ENCODE measurements around the gene MED17.

MED17 gene

GRCh38 chr11:93823210-93823609 lies 39.1 kb downstream of the MED17 start:
- H3K4me3 ChIP-seq (ENCODE audit: low read depth, low read length): no peak overlapping the region
- no peak for TF ChIP-seq CTCF (IDR thresholded peaks at IDR 0.05; ENCODE audit: control insufficient read depth, extremely low read depth, insufficient read depth)
- no peak for DNase-seq (ENCODE audit: low read depth)

DNA sequence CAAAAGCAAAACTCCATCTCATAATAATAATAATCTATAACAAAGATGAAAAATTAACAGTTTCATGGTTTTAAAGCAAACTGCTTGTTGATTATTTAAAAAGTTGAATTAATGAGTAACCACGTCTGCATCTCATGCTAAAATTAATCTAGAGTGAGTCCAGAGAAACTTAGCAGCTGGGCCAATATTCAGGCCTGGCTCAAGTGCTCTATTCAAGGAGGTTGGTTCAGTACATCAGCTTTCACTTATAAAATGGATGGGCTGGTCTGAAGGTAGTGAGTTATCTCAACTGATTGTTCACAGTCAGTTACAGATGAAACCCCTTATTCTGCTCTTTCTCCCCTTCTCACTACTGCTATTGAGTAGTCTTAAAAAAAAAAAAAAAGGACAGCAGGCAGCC lies 43.3 kb downstream of the MED17 start:
- no peak overlapping the region for H3K4me3 ChIP-seq (ENCODE audit: low read depth, low read length)
- no peak for DNase-seq (ENCODE audit: low read depth)
- TF ChIP-seq CTCF (IDR thresholded peaks at IDR 0.05; ENCODE audit: control insufficient read depth, extremely low read depth, insufficient read depth): no peak

GRCh38 chr11:93829598-93829997 lies 45.5 kb downstream of the MED17 start:
- DNase-seq (ENCODE audit: low read depth): no peak
- TF ChIP-seq CTCF (IDR thresholded peaks at IDR 0.05; ENCODE audit: control insufficient read depth, extremely low read depth, insufficient read depth): no peak
- no peak overlapping the region for H3K4me3 ChIP-seq (ENCODE audit: low read depth, low read length)

GRCh38 chr11:93831343-93832127 lies 47.5 kb downstream of the MED17 start:
- no peak overlapping the region for H3K4me3 ChIP-seq (ENCODE audit: low read depth, low read length)
- no peak for TF ChIP-seq CTCF (IDR thresholded peaks at IDR 0.05; ENCODE audit: control insufficient read depth, extremely low read depth, insufficient read depth)
- DNase-seq (ENCODE audit: low read depth): no peak

DNA sequence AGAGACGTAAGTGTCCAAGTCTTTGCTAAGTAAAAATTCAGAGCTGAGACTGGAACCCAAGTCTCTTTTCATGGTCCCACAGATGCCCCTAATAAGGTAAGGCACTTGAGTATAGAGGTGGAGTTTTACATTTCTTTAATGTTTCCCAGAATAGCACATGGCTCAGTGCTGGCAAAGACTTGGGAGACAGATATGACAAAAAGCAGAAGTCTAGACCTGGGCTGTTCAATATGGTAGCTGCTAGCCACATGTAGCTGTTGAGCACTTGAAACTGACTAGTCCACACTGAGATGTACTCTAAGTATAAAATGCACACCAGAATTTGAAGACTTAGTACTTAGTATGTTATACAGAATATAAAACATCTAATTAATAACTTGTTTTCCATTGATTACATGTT lies 48.7 kb downstream of the MED17 start:
- no peak overlapping the region for H3K4me3 ChIP-seq (ENCODE audit: low read depth, low read length)
- no peak for TF ChIP-seq CTCF (IDR thresholded peaks at IDR 0.05; ENCODE audit: control insufficient read depth, extremely low read depth, insufficient read depth)
- DNase-seq (ENCODE audit: low read depth): no peak

DNA sequence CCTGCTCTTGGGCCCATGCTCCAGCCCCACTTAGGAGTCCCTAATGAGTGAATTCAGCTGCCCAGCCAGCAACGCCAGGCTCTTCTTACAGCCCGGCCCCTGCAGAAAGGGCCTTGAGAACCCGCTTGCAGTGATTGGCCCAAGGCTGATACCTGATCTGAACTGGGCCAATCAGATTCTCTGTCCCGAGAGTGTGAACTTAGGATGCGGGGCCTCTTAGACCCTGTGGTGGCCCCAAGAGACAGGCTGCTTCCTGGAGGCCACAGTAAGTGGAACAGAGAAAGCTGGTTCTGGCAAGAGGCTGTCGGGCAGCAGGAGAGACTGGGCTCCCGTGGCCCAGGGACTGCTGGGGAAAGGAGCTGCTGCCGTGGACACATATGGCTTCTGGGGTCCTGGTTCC lies 54.9 kb downstream of the MED17 start:
- DNase-seq (ENCODE audit: low read depth): no peak
- TF ChIP-seq CTCF (IDR thresholded peaks at IDR 0.05; ENCODE audit: control insufficient read depth, extremely low read depth, insufficient read depth): no peak

GRCh38 chr11:93840180-93840579 lies 56.1 kb downstream of the MED17 start:
- TF ChIP-seq CTCF (IDR thresholded peaks at IDR 0.05; ENCODE audit: control insufficient read depth, extremely low read depth, insufficient read depth): no peak
- DNase-seq (ENCODE audit: low read depth): no peak
- H3K4me3 ChIP-seq (ENCODE audit: low read depth, low read length): no peak overlapping the region

More for the DNA sequence above, 54.9 kb downstream of the MED17 start:
- H3K4me3 ChIP-seq (ENCODE audit: low read depth, low read length): no peak overlapping the region

All from LNCaP clone FGC (cell line).